SK-N-SH (cell line): Measurements from ENCODE around the gene HSPA1A. TPM values are rescaled to one million over a fixed set of nuclear protein-coding genes. Genes with fewer than 3 reads are reported as not detected.

Source experiments
- CTCF ChIA-PET: fragments of 300-600, 350-600 bp; formaldehyde crosslinking; extraction: SDS; loops from one replicate; lab custom pipeline; 2021; lab: Yijun Ruan, JAX
- POLR2A ChIA-PET: fragments of 350-600 bp; sonication (Branson Sonifier 250); formaldehyde crosslinking; extraction: SDS; loops from one replicate; lab custom pipeline; 2020; ENCODE audit warnings: antibody characterized with exemption, inconsistent platforms; lab: Yijun Ruan, JAX
- DNase-seq: peaks from one replicate; pipeline ENCODE4 v3.0.0; 2012
- H2AFZ ChIP-seq: fragments of 200-600 bp; sonication (generic); 2 replicates; pipeline ENCODE4 v1.8.1; 2016; ENCODE audit warnings: antibody characterized with exemption, mild to moderate bottlenecking, low read depth
- H3F3A ChIP-seq: fragments of 200-600 bp; sonication (generic); replicated peaks from 2 replicates; pipeline ENCODE3; 2016; ENCODE audit warnings: antibody characterized with exemption, mild to moderate bottlenecking; ENCODE audit not compliant: insufficient read depth
- H3K27ac ChIP-seq, 2 experiments: fragments of 200-500 bp in 1 of 2; fragments of 200-600 bp in 1 of 2; sonication (Bioruptor generic) in 1 of 2; sonication (generic), shearing (Covaris generic) in 1 of 2; 2 replicates each; pipeline versions ENCODE4 v1.5.1 to v1.6.1; 2014 to 2016; ENCODE audit warnings: low read depth in 2 of 2, inconsistent platforms in 1 of 2, low read length in 1 of 2, mild to moderate bottlenecking in 1 of 2, mixed read lengths in 1 of 2
- H3K27me3 ChIP-seq: fragments of 200-600 bp; sonication (generic), shearing (Covaris generic); 2 replicates; pipeline ENCODE4 v1.6.1; 2016; ENCODE audit warnings: mixed run types; ENCODE audit not compliant: insufficient read depth
- H3K36me3 ChIP-seq, 2 experiments: fragments of 200-500 bp in 1 of 2; fragments of 200-600 bp in 1 of 2; sonication (Bioruptor generic) in 1 of 2; sonication (generic) in 1 of 2; replicated peaks in 1 of 2; 2 replicates each; pipeline versions ENCODE3 to v1.5.1; 2014 to 2016; ENCODE audit warnings: low read length in 1 of 2, mild to moderate bottlenecking in 1 of 2; ENCODE audit not compliant: insufficient read depth in 2 of 2, control insufficient read depth in 1 of 2
- H3K4me1 ChIP-seq, 2 experiments: fragments of 200-500 bp in 1 of 2; fragments of 200-600 bp in 1 of 2; sonication (Bioruptor generic) in 1 of 2; sonication (generic), shearing (Covaris generic) in 1 of 2; 2 replicates each; pipeline versions ENCODE4 v1.5.1 to v1.6.1; 2014 to 2016; ENCODE audit warnings: low read depth in 1 of 2, low read length in 1 of 2, mixed run types in 1 of 2; ENCODE audit not compliant: insufficient read depth in 2 of 2, control insufficient read depth in 1 of 2
- H3K4me2 ChIP-seq: fragments of 200-600 bp; sonication (generic), shearing (Covaris generic); 2 replicates; pipeline ENCODE4 v1.6.1; 2017; ENCODE audit warnings: mixed run types
- H3K4me3 ChIP-seq, 2 experiments: fragments of 200-500 bp in 1 of 2; fragments of 200-600 bp in 1 of 2; sonication (Bioruptor generic) in 1 of 2; sonication (generic), shearing (Covaris generic) in 1 of 2; 2 replicates each; pipeline versions ENCODE4 v1.5.1 to v1.8.1; 2014 to 2016; ENCODE audit warnings: low read depth in 2 of 2, inconsistent platforms in 1 of 2, low read length in 1 of 2, mild to moderate bottlenecking in 1 of 2, mixed read lengths in 1 of 2, moderate library complexity in 1 of 2
- H3K79me2 ChIP-seq: fragments of 200-600 bp; sonication (generic); 2 replicates; pipeline ENCODE4 v1.8.1; 2017; ENCODE audit warnings: mild to moderate bottlenecking; ENCODE audit not compliant: insufficient read depth
- H3K9ac ChIP-seq: fragments of 200-600 bp; sonication (generic); 2 replicates; pipeline ENCODE4 v1.6.1; 2017; ENCODE audit warnings: mixed run types
- H3K9me2 ChIP-seq: fragments of 200-600 bp; sonication (generic); 2 replicates; pipeline ENCODE4 v1.6.1; 2017; ENCODE audit warnings: mixed run types
- H3K9me3 ChIP-seq: fragments of 200-600 bp; sonication (generic); 2 replicates; pipeline ENCODE4 v1.6.1; 2017; ENCODE audit warnings: mixed run types, mild to moderate bottlenecking, moderate library complexity
- H4K20me1 ChIP-seq: fragments of 200-600 bp; sonication (generic); 2 replicates; pipeline ENCODE4 v1.6.1; 2017; ENCODE audit warnings: mild to moderate bottlenecking, mixed run types; ENCODE audit not compliant: insufficient read depth
- ELF1 ChIP-seq: IDR thresholded peaks from 2 replicates; pipeline ENCODE4 v1.4.0; 2012
- EZH2phosphoT487 ChIP-seq: fragments of 200-600 bp; sonication (generic); IDR thresholded peaks from 2 replicates; pipeline ENCODE4 v1.6.1; 2017; ENCODE audit warnings: low read depth, mixed run types, mild to moderate bottlenecking, antibody characterized with exemption, moderate library complexity, borderline replicate concordance
- FOSL2 ChIP-seq: IDR thresholded peaks from 2 replicates; pipeline ENCODE4 v1.4.0; 2012; ENCODE audit warnings: low read depth, mild to moderate bottlenecking, moderate library complexity, borderline replicate concordance
- GABPA ChIP-seq: IDR thresholded peaks from 2 replicates; pipeline ENCODE4 v1.4.0; 2012; ENCODE audit warnings: low read depth, mild to moderate bottlenecking
- GATA2 ChIP-seq: sonication (generic); formaldehyde crosslinking; IDR thresholded peaks from 2 replicates; pipeline ENCODE4 v1.5.0; 2020; ENCODE audit warnings: mild to moderate bottlenecking, missing genetic modification reagents
- JUND ChIP-seq: IDR thresholded peaks from 2 replicates; pipeline ENCODE4 v1.4.0; 2012
- MEF2A ChIP-seq: IDR thresholded peaks from 2 replicates; pipeline ENCODE4 v1.4.0; 2012; ENCODE audit warnings: low read depth, borderline replicate concordance
- NFIC ChIP-seq: IDR thresholded peaks from 2 replicates; pipeline ENCODE4 v1.4.0; 2012; ENCODE audit warnings: borderline replicate concordance
- NRF1 ChIP-seq: IDR thresholded peaks from 2 replicates; pipeline ENCODE4 v1.6.1; 2012; ENCODE audit warnings: low read depth, mild to moderate bottlenecking, low read length
- POLR2AphosphoS5 ChIP-seq: IDR thresholded peaks from 2 replicates; pipeline ENCODE4 v1.6.1; 2012; ENCODE audit warnings: low read depth, low read length
- REST ChIP-seq: IDR thresholded peaks from 2 replicates; pipeline ENCODE4 v1.6.1; 2012; ENCODE audit warnings: mild to moderate bottlenecking, low read depth, low read length, moderate library complexity
- RFX5 ChIP-seq: IDR thresholded peaks from 2 replicates; pipeline ENCODE4 v1.6.1; 2012; ENCODE audit warnings: mild to moderate bottlenecking, improper control_type of control experiment, low read length
- SIN3A ChIP-seq: IDR thresholded peaks from 2 replicates; pipeline ENCODE4 v1.6.1; 2012; ENCODE audit warnings: low read depth, mild to moderate bottlenecking, low read length, moderate library complexity, borderline replicate concordance
- SMC3 ChIP-seq: IDR thresholded peaks from 2 replicates; pipeline ENCODE4 v1.6.1; 2012; ENCODE audit warnings: low read depth, low read length, improper control_type of control experiment
- TCF12 ChIP-seq: IDR thresholded peaks from 2 replicates; pipeline ENCODE4 v1.4.0; 2012
- TEAD4 ChIP-seq: IDR thresholded peaks from 2 replicates; pipeline ENCODE4 v1.4.0; 2012; ENCODE audit warnings: mild to moderate bottlenecking, borderline replicate concordance; ENCODE audit not compliant: insufficient read depth
- USF1 ChIP-seq: IDR thresholded peaks from 2 replicates; pipeline ENCODE4 v1.4.0; 2012; ENCODE audit warnings: low read depth, borderline replicate concordance
- WGBS: methylation state at CpG from one replicate; pipeline ENCODE4 v1.1.6; 2017; ENCODE audit warnings: low lambda C conversion rate; 5-methylcytosine and 5-hydroxymethylcytosine counted together
- polyA plus RNA-seq, 3 experiments: library from polyadenylated mRNA; depleted of rRNA; stranded (reverse); fragments of >200 nt; gene quantifications; 2 replicates each; pipeline ENCODE4 v1.2.3, GENCODE V29; 2012
- TF ChIP-seq, protein P1 (sequence below): fragments of 150-350 bp; IDR thresholded peaks from 2 replicates; pipeline ENCODE4 v1.6.1; 2016; ENCODE audit warnings: mild to moderate bottlenecking, low read depth, low read length
- TF ChIP-seq, protein P2 (sequence below): IDR thresholded peaks from 2 replicates; pipeline ENCODE4; 2012

Gene HSPA1A
- polyA plus RNA-seq, 1 of the 3 experiments (the other 2 are of a cell fraction), result 119 TPM

GRCh38 chr6:31865205-31866118 lies 50.1 kb downstream of the HSPA1A start:
- no peak for TF ChIP-seq NRF1
- no peak for TF ChIP-seq FOSL2
- no peak for TF ChIP-seq TEAD4
- TF ChIP-seq REST, result no peak
- TF ChIP-seq, protein P1, sequence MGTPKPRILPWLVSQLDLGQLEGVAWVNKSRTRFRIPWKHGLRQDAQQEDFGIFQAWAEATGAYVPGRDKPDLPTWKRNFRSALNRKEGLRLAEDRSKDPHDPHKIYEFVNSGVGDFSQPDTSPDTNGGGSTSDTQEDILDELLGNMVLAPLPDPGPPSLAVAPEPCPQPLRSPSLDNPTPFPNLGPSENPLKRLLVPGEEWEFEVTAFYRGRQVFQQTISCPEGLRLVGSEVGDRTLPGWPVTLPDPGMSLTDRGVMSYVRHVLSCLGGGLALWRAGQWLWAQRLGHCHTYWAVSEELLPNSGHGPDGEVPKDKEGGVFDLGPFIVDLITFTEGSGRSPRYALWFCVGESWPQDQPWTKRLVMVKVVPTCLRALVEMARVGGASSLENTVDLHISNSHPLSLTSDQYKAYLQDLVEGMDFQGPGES, result no peak
- no peak for TF ChIP-seq MEF2A
- TF ChIP-seq SIN3A, result no peak
- TF ChIP-seq TCF12, result no peak
- TF ChIP-seq GATA2 (CRISPR knock-in tag), result no peak
- TF ChIP-seq JUND, result no peak
- no peak for TF ChIP-seq EZH2phosphoT487
- no peak for TF ChIP-seq GABPA
- no peak for TF ChIP-seq USF1
- no peak for TF ChIP-seq POLR2AphosphoS5
- TF ChIP-seq RFX5, result no peak
- TF ChIP-seq NFIC, result no peak
- no peak for TF ChIP-seq ELF1
- TF ChIP-seq, protein P2, sequence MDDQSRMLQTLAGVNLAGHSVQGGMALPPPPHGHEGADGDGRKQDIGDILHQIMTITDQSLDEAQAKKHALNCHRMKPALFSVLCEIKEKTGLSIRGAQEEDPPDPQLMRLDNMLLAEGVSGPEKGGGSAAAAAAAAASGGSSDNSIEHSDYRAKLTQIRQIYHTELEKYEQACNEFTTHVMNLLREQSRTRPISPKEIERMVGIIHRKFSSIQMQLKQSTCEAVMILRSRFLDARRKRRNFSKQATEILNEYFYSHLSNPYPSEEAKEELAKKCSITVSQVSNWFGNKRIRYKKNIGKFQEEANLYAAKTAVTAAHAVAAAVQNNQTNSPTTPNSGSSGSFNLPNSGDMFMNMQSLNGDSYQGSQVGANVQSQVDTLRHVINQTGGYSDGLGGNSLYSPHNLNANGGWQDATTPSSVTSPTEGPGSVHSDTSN, result no peak
- no peak for TF ChIP-seq SMC3
- H3K4me3 ChIP-seq, result no peak overlapping the region
- POLR2A ChIA-PET, result interaction anchor here (1.5 kb wide), 1 partner anchor 30 kb away, joined by 4 read pairs; no protein-coding TSS in a partner anchor
- no peak overlapping the region for H2AFZ ChIP-seq
- WGBS, result 89% methylated on average over 21 of the region's 21 CpGs
- peaks cover 0 to 14% of the 10 kb centered on the region in 2 experiments; a peak in 1 of 4 replicates for H3K4me1 ChIP-seq
- peaks cover 10% of the 10 kb centered on the region for H3K79me2 ChIP-seq
- no peaks in the 10 kb centered on the region for H3K9me3 ChIP-seq
- H4K20me1 ChIP-seq, result no peaks in the 10 kb centered on the region
- DNase-seq, result no peak
- peaks cover 15% of the 10 kb centered on the region for H3F3A ChIP-seq
- CTCF ChIA-PET, result interaction anchor here (0.8 to 1.3 kb wide), 2 partner anchors 18 to 136 kb away, joined by 3 to 4 read pairs; partner anchors contain the start of gene DDAH2
- H3K36me3 ChIP-seq, result no peaks in the 10 kb centered on the region
- H3K4me2 ChIP-seq, result no peak overlapping the region
- H3K9ac ChIP-seq, result no peak overlapping the region
- H3K27ac ChIP-seq, result no peak overlapping the region
- H3K9me2 ChIP-seq, result no peaks in the 10 kb centered on the region
- H3K27me3 ChIP-seq, result no peaks in the 10 kb centered on the region
